ENCODE measurements around the gene NLGN4X.
"Not testable (repeated sequence)": the region's sequence is repeated elsewhere in the genome, so short reads cannot be mapped to it uniquely, and the experiment has no call there.

The NLGN4X gene

GRCh38 chrX:6002056-6002455 is 226.6 kb downstream of the NLGN4X start:
- DNase-seq, result no peak

GRCh38 chrX:5998901-5999300 is 229.8 kb downstream of the NLGN4X start:
- no peak for DNase-seq

DNA sequence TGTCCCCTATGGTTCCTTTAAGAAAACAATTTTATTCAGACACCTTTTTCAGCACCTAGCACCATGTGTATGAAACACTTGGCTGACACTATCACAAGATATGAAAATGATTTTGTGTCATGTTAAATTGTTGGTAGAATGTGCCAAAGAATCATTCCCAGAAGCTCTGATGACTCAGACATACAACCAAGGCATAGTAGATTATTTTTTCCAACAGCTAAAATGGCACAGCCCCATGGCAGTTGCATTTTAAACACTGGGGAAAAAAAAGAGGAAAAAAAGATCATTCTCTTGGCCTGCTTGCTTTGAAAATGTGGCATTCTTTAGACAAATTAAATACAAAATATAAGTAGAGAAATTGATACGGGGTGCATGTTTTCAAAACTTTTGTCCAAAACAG is 230.2 kb downstream of the NLGN4X start:
- no peak for DNase-seq

- no peak for DNase-seq
Measured at GRCh38 chrX:5991393-5991792, 237.3 kb downstream of the NLGN4X start.

- no peak for DNase-seq
Measured at GRCh38 chrX:5979338-5979737, 249.3 kb downstream of the NLGN4X start.

GRCh38 chrX:5976332-5976731 is 252.3 kb downstream of the NLGN4X start:
- DNase-seq, result no peak

DNA sequence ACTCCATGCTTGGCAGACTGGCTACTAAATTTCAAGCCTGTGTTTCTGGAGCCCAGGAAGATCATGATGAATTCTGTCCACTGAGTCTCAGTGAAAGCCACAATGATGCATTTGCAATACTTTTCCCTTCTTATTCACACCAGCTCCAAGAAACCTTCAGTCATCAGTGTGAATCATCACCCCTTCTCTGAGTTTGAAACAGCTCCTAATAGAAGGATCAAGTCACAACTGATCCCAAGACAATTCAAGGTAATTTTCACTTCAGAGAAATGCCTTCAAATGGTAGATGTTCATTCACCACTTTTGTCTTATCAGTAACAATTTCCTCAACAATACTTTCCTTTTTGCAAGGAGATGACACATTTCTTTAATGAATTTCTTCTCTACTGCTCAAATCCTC is 257.4 kb downstream of the NLGN4X start:
- DNase-seq, result no peak

- DNase-seq, result no peak
Measured at GRCh38 chrX:5965406-5965805, 263.3 kb downstream of the NLGN4X start.

DNA sequence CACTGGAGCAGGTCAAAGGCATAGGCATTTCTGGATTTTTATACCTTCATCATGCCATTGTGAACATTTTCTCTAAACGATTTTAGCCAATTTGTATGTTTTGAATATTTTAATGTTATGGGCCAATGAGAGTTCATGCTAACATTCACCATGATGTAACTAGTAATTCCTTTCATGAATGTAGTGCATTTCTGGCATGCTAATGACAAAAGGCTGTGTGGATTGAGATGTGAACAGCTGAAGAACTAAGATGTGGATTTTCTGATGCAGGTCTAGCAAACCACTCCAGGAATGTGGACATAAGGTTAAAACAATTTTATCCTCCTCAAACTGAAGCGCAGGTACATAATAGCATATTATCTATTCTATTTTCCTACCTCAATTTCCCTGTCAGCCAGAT is 269.4 kb downstream of the NLGN4X start:
- DNase-seq, result no peak

GRCh38 chrX:5958523-5958922 is 270.1 kb downstream of the NLGN4X start:
- no peak for DNase-seq

DNA sequence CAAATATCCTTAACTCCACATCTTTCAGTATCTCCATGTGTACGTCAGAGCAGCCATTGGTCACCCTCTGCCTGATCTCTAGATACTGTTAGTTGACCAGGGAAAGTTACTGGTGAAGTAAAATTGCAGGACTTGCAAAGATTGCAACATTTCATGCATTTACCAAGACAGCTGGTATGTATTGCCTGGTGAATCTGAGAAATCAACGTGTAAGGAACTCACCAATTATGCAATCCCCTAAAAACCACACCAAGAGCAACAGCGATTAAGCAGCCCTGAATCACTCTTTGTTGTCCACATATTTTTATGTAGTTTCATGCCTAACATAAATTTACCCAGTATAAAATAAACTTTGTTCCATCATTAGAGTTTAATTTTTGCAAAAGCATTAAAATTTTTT is 271.2 kb downstream of the NLGN4X start:
- no peak for DNase-seq

- no peak for DNase-seq
Measured at GRCh38 chrX:5936438-5936837, 292.2 kb downstream of the NLGN4X start.

DNA sequence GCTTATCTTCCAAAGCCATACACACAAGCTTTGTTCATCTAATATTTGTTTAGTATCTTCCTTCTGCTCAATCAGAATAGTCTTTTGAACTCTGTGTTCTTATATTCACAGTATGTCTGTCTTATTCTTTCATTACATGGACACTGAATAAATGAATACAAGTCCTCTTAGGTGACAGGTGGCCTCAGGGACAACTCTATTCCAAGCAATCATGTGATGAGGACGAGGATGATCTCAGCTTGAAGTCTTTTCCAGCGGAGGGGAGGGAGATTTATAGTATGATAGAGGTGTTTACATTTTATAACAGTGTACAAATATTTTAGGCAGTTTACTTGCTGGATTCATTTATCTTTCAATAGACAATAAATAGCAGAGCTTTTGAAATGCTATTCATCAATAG is 300.4 kb downstream of the NLGN4X start:
- no peak for DNase-seq

- DNase-seq, result no peak
Measured at GRCh38 chrX:5916945-5917344, 311.7 kb downstream of the NLGN4X start.

GRCh38 chrX:5915783-5916182 is 312.9 kb downstream of the NLGN4X start:
- no peak for DNase-seq

GRCh38 chrX:5907207-5907606 is 321.5 kb downstream of the NLGN4X start:
- no peak for DNase-seq

DNA sequence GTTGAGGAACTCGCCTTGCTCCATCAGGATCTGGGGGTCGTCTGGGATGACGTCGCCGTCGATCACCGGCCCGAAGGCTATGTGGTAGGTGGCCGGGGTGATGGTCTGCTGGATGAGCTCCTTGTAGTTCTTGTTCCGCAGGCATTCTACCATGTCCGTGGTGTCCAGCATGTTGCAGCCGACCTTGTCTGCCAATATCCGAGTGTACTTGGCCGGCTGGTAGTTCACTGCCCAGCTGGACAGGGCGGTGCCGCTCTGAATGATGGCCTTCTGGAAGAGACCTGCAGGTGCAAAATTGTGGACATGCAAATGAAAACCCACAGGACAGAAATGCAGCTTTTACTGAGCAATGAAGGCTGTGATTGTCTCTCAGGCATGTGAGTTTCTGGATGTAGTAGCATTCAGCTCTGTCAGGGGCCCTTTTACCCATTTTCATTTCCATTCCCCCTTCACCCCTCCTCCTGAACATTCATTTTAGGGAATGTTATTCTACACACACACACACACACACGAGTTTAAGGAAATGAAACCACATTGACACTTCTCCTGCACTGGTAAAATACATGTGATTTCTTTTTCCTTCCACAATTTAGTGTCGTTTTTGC is 325.0 kb downstream of the NLGN4X start:
- not testable (repeated sequence) for DNase-seq

DNA sequence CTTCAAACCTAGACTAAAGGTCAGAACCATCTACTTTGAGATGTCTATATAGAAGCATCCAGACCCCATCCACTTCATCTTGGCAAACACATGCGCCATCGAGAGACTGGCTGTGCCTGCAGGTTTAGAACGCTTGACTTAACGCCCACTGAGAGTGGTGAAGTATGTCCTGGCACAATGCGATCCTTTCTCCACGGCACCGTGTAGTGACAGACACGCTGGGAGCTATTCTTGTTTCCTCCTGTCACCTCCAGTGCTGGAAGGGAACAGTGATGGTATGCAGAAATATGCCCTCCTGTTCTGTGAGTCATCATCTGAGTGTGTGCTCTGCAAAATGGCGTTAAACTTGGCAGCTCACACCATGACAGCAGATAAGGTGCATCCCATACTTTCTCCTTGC is 330.2 kb downstream of the NLGN4X start:
- DNase-seq, result no peak

GRCh38 chrX:5891378-5891777 is 337.3 kb downstream of the NLGN4X start:
- DNase-seq, result no peak

DNA sequence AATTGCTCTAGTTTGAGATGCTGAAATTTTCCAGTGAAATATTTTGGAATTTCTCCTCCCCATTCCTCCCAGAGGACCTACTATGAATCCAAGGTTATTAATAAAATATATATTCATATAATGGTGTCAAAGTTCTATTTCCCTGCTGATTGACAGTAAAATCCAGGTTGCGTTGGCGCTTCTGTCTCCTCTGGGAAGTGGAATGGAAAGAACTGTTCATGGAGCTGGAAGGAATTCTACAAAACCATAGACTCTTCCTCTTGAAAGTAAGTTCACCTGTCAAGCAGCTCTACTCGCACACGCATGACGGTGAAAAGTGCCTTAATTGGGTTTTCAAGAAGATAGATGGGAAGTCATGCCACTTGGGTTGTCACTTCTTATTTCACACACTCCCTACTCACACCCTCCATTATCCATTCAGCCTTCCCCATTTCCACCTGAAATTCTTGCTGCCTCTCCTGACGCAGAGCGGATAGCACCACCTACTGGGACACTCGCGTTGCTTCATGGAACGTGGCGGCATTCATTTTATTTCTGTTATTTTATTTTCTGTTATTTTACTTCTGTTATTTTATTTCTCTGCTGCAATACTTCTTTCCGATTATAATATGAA is 351.6 kb downstream of the NLGN4X start:
- DNase-seq, result no peak

GRCh38 chrX:5870238-5870637 is 358.4 kb downstream of the NLGN4X start:
- no peak for DNase-seq

DNA sequence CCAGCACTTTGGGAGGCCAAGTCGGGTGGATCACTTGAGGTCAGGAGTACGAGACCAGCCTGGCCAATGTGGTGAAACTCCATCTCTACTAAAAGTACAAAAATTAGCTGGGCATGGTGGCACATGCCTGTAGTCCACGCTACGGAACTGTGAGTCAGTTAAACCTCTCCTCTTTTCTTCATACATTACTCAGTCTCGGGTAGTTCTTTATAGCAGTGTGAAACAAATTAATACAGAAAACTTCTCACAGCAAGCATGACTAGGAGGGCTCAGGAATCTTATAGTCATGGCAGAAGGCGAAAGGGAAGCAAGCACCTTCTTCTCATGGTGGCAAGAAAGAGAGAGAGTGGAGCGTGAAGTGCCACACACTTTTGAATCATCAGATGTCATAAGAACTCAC is 358.9 kb downstream of the NLGN4X start:
- no peak for DNase-seq

DNA sequence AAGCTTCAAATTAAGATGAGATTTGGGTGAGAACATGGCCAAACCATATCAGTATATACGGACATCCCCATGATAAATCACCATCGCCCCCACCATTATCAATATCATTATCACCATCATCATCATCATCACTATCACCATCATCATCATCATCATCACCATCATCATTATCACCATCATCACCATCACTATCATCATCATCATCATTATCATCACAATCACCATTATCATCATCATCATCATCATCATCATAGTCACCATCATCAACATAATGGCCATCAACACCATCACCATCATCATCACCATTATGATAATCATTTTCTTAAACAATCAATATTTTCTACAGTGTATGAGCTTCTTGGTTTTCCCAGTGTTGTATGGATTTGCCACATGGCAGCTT is 360.9 kb downstream of the NLGN4X start:
- no peak for DNase-seq

DNA sequence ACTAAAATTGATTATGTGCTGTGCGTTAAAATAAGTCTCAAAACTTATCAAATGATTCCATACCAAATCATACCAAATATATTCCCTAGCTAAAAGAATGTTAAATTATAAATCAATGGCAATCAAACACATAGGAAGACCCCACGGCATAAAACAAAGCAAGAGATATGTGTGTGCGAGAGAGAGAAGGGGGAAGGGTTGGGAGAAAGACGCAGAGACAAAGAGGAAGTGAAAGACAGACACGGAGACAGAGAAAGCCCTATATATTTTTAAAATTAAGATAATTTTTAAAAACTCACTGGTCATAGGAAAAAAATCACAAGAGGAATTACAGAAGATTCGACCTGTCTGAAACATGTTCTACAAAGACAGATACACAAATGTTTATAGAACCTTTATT is 371.4 kb downstream of the NLGN4X start:
- DNase-seq, result no peak

DNA sequence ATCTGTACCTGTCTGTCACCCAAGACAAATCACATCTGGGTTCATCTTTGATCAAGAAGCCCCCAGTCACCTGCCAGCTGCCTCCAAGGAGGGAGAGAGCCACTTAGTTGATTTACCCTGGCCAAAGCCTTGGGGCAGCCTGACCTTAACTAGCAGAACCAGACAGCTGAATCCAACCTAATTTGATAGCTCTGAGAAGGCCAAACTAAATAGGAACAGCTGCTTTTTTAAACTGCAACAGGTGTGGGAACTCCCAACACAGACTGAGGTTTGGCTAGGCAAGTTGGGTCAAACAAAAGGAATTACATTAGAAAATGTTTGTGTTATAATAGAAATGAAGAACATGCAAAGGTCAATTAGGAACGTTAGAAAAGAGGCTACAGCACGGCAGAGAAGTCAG is 375.7 kb downstream of the NLGN4X start:
- DNase-seq, result no peak
